Measurements from ENCODE around the gene CAVIN2.

The CAVIN2 gene

GRCh38 chr2:191864628-191865374 lies 17.9 kb upstream of the CAVIN2 start:
- peak in 11 of 58 donors; percentile 3 to 56 (median 35) for DNase-seq

GRCh38 chr2:191863988-191864387 lies 17.1 kb upstream of the CAVIN2 start:
- no peak for DNase-seq

- no peak for DNase-seq
These were observed 15.4 kb upstream of the CAVIN2 start for GRCh38 chr2:191862156-191862775.

GRCh38 chr2:191860760-191861466 lies 14.0 kb upstream of the CAVIN2 start:
- DNase-seq, result peak in 1 of 58 donors; percentile 31

GRCh38 chr2:191859681-191860080 lies 12.8 kb upstream of the CAVIN2 start:
- no peak for DNase-seq

GRCh38 chr2:191857886-191858285 lies 11.0 kb upstream of the CAVIN2 start:
- DNase-seq, result no peak

GRCh38 chr2:191857259-191857805 lies 10.4 kb upstream of the CAVIN2 start:
- no peak for DNase-seq

- DNase-seq, result no peak
These were observed 9.4 kb upstream of the CAVIN2 start for GRCh38 chr2:191856111-191856876.

- DNase-seq, result no peak
These were observed 8.5 kb upstream of the CAVIN2 start for GRCh38 chr2:191855382-191855781.

- no peak for DNase-seq
These were observed 7.8 kb upstream of the CAVIN2 start for GRCh38 chr2:191854382-191855372.

GRCh38 chr2:191853843-191854242 lies 7.0 kb upstream of the CAVIN2 start:
- no peak for DNase-seq

- DNase-seq, result no peak
These were observed 4.3 kb upstream of the CAVIN2 start for GRCh38 chr2:191851158-191851557.

GRCh38 chr2:191848771-191849767 lies 2.2 kb upstream of the CAVIN2 start:
- DNase-seq, result no peak

- DNase-seq, result no peak
These were observed 876 bp upstream of the CAVIN2 start for GRCh38 chr2:191847764-191848163.

- no peak for DNase-seq
These were observed 893 bp downstream of the CAVIN2 start for GRCh38 chr2:191845876-191846514.

- peak in 3 of 58 donors; percentile 3 to 22 (median 7) for DNase-seq
These were observed 1.6 kb downstream of the CAVIN2 start for GRCh38 chr2:191845248-191845715.

- no peak for DNase-seq
These were observed 2.2 kb downstream of the CAVIN2 start for GRCh38 chr2:191844706-191845105.

- no peak for DNase-seq
These were observed 6.0 kb downstream of the CAVIN2 start for GRCh38 chr2:191840921-191841320.

Measured in anterior cingulate cortex (tissue), 58 donors.